T-helper 2 cell treated with Interferon-gamma antibody and Interleukin-4, amounts not matched to agents 5 μg/mL and 100 μg/mL, for 36 hours (primary cell): ENCODE measurements around the gene PDZD2.

Experiments
- DNase-seq: peaks from one replicate; pipeline ENCODE4 v3.0.0; 2021; ENCODE audit warnings: low spot score
- H3K27ac Mint-ChIP-seq: one replicate; pipeline ENCODE4 v1.8.0; 2021; ENCODE audit warnings: mild to moderate bottlenecking, mixed read lengths
- H3K27me3 Mint-ChIP-seq: one replicate; pipeline ENCODE4 v1.8.0; 2021; ENCODE audit warnings: low read depth, mixed read lengths
- H3K36me3 Mint-ChIP-seq: one replicate; pipeline ENCODE4 v1.8.0; 2021; ENCODE audit warnings: low read depth, mixed read lengths
- H3K4me1 Mint-ChIP-seq: one replicate; pipeline ENCODE4 v1.8.0; 2021; ENCODE audit warnings: low read depth, mixed read lengths
- H3K4me3 Mint-ChIP-seq: one replicate; pipeline ENCODE4 v1.8.0; 2022; ENCODE audit warnings: mild to moderate bottlenecking, moderate library complexity, mixed read lengths
- H3K9me3 Mint-ChIP-seq: one replicate; pipeline ENCODE4 v1.8.0; 2021; ENCODE audit warnings: mixed read lengths

The PDZD2 gene

GRCh38 chr5:31832966-31833365 lies 194.0 kb downstream of the PDZD2 start:
- H3K4me3 Mint-ChIP-seq, result no peak overlapping the region
- no peaks in the 10 kb centered on the region for H3K27me3 Mint-ChIP-seq
- H3K27ac Mint-ChIP-seq, result no peak overlapping the region
- H3K4me1 Mint-ChIP-seq, result no peaks in the 10 kb centered on the region
- no peaks in the 10 kb centered on the region for H3K36me3 Mint-ChIP-seq
- DNase-seq, result no peak
- H3K9me3 Mint-ChIP-seq, result no peaks in the 10 kb centered on the region

DNA sequence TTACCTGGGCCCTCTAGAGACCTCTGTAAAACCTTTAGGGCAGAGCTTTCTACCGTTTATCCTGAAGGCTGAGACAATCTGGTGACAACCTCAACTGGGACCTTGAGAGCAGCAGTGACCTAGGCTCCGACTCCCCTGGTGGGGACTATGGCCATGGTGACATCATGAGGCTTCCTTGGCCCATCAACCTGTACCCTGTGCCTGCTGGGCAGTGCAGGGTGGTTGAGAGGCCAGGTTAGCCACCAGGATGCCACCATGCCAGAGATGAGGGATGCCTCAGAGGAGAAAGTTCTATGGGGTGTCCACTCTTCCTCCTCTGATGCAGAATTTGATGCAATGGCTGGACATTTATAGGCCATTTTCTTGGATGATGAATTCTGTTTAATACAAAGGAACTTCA lies 194.8 kb downstream of the PDZD2 start:
- Mint-ChIP-seq H3K4me3 (no peak overlapping the region), H3K36me3 (no peaks in the 10 kb centered on the region), H3K27me3 (no peaks in the 10 kb centered on the region), H3K27ac (no peak overlapping the region), H3K4me1 (no peaks in the 10 kb centered on the region), H3K9me3 (no peaks in the 10 kb centered on the region)
- DNase-seq, result no peak

GRCh38 chr5:31844622-31845345 lies 205.9 kb downstream of the PDZD2 start:
- no peaks in the 10 kb centered on the region for H3K36me3 Mint-ChIP-seq
- no peak overlapping the region for H3K27ac Mint-ChIP-seq
- no peak for DNase-seq
- peaks cover 2% of the 10 kb centered on the region for H3K27me3 Mint-ChIP-seq
- H3K4me3 Mint-ChIP-seq, result no peak overlapping the region
- no peaks in the 10 kb centered on the region for H3K4me1 Mint-ChIP-seq
- H3K9me3 Mint-ChIP-seq, result no peaks in the 10 kb centered on the region

DNA sequence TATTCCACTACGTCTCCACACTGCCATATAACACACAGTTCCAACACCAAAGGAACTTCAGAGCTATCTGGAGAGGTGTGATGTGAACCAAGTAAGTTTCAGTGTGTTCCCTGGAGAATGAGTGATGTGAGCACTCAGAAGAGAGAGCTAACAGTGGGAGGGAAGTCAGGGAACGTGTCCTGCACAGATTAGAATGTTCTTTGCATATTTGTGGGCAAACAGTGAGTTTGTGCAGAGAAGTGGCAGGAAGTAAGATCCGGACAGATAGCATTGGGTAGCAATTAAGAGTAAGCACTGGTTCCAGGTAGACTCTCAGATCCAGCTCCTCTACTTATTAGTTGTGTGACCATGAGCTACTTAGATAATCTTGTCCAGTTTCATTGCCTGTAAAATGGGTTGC lies 206.4 kb downstream of the PDZD2 start:
- Mint-ChIP-seq H3K27me3 (peaks cover 2% of the 10 kb centered on the region), H3K27ac (no peak overlapping the region), H3K9me3 (no peaks in the 10 kb centered on the region), H3K4me1 (no peaks in the 10 kb centered on the region), H3K4me3 (no peak overlapping the region), H3K36me3 (no peaks in the 10 kb centered on the region)
- DNase-seq, result no peak

DNA sequence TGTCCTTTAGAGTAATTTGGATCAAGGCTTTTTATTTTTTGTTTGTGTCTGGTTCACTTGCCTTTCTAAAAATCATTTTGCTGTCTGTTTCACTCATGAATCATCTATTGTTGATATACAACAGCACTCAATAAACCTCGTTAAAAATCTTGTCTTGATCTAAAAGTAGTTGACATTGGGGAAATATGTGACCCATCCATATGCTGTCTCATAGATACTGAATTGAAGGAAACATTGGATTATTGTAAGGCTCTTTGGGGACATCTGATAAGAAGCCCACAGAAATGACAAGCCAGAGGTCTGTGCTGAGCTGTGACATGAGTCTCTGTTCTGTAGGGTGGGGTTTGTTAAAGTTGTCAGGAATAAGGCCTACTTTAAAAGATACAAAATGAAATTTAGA lies 208.0 kb downstream of the PDZD2 start:
- Mint-ChIP-seq H3K4me3 (no peak overlapping the region), H3K36me3 (no peaks in the 10 kb centered on the region), H3K9me3 (no peaks in the 10 kb centered on the region), H3K27ac (no peak overlapping the region), H3K4me1 (no peaks in the 10 kb centered on the region), H3K27me3 (peaks cover 2% of the 10 kb centered on the region)
- no peak for DNase-seq

DNA sequence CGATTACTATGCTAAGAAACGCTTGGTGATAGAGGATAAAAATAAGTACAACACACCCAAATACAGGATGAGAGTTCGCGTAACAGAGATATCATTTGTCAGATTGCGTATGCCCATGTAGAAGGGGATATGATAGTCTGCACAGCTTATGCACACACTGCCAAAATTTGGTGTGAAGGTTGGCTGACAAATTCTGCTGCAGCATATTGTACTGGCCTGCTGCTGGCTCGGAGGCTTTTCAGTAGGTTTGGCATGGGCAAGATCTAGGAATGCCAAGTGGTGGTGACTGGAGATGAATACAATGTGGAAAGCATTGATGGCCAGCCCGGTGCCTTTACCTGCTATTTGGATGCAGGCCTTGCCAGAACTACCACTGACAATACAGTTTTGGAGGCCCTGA lies 208.4 kb downstream of the PDZD2 start:
- Mint-ChIP-seq H3K36me3 (no peaks in the 10 kb centered on the region), H3K4me1 (no peaks in the 10 kb centered on the region), H3K4me3 (no peak overlapping the region), H3K27me3 (peaks cover 1% of the 10 kb centered on the region), H3K9me3 (no peaks in the 10 kb centered on the region), H3K27ac (no peak overlapping the region)
- no peak for DNase-seq

DNA sequence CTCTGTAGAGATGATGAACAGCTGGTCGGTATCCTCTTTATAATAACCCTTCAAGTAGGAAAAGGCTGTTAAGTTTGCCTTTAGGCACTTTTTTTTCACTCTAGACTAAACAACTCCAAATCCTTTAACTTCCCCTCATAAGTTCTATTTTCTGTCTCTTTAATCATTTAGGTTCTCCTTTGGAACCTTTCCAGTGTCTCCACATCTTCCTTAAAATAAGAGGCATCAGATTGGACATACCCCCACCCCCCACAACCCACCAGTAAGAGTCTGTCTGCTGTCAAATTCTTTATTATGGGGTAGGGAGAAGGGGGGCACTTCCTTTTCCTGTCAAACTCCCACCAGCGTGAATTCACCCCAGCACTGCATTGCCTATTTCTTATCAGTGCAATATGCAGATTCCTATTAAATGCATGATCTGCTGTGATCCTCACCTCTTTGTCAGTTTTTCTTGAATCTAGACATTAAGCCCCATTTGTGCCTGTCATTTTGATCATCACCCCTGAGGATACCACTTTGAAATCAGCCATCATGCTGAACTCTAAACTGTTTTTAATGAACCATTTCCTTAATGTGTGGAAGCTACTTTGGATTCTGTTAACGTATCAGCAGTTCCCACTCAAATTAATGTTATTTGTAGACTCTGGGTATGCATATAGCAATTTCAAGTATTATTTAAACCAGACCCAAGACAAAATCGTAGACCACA lies 212.2 kb downstream of the PDZD2 start:
- no peak overlapping the region for H3K27ac Mint-ChIP-seq
- H3K27me3 Mint-ChIP-seq, result peaks cover 26% of the 10 kb centered on the region
- H3K4me3 Mint-ChIP-seq, result no peak overlapping the region
- DNase-seq, result no peak
- H3K4me1 Mint-ChIP-seq, result peaks cover 4% of the 10 kb centered on the region
- no peaks in the 10 kb centered on the region for H3K9me3 Mint-ChIP-seq
- no peaks in the 10 kb centered on the region for H3K36me3 Mint-ChIP-seq

- Mint-ChIP-seq H3K27ac (no peak overlapping the region), H3K9me3 (no peaks in the 10 kb centered on the region), H3K4me3 (no peak overlapping the region), H3K4me1 (peaks cover 4% of the 10 kb centered on the region), H3K36me3 (no peaks in the 10 kb centered on the region), H3K27me3 (peaks cover 37% of the 10 kb centered on the region)
- DNase-seq, result no peak
These were observed 214.6 kb downstream of the PDZD2 start for GRCh38 chr5:31853398-31854135.

DNA sequence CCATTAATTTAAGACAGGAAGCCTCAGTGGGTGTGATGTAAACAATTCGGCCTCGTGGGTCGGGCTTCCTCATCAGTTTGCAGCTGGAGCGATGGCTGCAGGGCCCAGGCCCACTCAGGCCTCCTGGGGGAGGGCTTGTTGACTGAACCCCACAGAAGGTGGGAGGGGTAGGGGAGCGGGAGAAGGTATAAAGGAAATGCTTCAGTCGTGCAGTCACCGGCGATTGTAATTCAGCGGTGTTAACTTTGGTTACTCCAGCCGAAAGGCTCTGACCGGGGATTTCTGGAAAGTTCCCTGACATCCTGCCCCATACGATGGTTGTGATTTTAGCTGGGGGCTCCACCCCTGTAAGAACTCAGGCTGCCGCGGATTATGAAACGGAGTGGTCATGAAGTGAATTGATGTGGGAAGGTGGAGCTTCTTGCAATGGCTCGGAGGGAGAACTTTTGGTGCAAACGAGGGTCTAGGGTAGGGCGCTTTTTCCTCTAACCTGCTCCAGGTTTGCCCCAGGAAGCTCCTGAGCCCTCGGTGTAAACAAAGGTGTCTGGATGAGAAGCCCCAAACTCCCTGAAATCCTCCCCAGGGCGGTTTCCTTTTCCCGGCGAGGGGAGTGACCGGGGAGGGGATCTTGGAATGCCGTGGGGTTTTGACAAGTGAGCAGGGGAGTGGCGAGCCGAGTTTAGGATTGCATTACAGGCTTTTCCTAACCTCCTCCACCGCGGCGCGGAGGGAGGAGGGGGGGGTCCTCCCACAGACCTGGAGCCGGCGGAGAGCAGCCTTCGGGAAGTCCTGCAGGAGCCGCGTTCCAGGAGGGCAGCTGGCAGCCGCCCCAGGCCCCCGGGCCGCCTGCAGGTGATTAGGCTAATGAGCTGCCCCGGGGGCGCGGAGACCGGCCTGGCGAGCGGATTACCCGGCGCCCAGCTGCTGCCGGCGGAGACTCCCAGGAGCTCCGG lies 215.5 kb downstream of the PDZD2 start:
- Mint-ChIP-seq H3K27me3 (peaks cover 37% of the 10 kb centered on the region), H3K4me1 (peaks cover 4% of the 10 kb centered on the region), H3K27ac (no peak overlapping the region), H3K9me3 (peaks cover 8% of the 10 kb centered on the region), H3K4me3 (peak overlapping the region; percentile 67), H3K36me3 (no peaks in the 10 kb centered on the region)
- no peak for DNase-seq

DNA sequence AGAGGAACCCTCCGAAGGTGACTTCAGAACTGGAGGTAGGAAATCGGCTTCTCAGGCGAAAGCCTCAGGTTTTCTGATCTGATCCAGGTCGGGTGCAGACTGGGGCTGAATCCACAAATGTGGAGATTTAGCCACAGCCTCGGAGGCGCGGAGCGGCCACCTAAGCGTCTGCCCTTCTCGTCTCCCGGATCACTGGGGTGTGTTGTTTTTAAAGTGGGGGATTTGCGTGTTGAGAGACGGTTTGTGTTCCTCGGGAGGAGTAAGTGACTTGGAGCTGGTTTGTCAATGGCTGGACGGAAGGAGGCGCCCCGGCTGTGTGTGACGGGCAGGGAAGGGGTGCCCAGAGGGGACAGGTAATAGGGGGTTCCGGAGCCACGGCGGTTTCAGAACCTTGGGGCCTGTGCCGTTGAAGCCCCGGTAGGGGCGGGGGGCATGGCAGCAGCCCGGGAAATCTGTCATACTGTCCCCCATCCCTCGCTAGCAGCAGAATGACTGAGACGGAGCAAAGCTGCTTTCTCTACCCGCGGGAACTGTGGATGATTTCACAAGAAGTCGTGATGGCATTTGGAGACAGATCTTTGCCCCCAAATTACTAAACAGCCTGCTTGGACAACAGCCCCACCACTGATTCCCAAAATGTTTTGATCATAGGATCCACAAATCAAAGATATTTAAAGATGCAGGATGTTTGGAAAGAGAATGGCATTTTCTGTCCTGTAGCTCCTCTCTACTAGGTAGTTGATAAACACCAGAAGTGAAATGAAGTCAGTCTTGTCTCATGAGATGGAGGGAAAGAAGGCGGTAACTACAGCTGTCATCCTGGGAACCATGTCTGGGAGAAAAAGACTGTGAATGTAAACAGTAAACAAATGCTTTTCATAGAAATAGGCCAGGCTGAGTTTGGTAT lies 216.5 kb downstream of the PDZD2 start:
- no peak for DNase-seq
- Mint-ChIP-seq H3K4me3 (peak overlapping the region; percentile 67), H3K36me3 (no peaks in the 10 kb centered on the region), H3K4me1 (peaks cover 4% of the 10 kb centered on the region), H3K27me3 (peaks cover 37% of the 10 kb centered on the region), H3K27ac (no peak overlapping the region), H3K9me3 (peaks cover 13% of the 10 kb centered on the region)

- H3K4me1 Mint-ChIP-seq, result peaks cover 3% of the 10 kb centered on the region
- DNase-seq, result no peak
- no peaks in the 10 kb centered on the region for H3K36me3 Mint-ChIP-seq
- peaks cover 17% of the 10 kb centered on the region for H3K9me3 Mint-ChIP-seq
- peaks cover 29% of the 10 kb centered on the region for H3K27me3 Mint-ChIP-seq
- H3K27ac Mint-ChIP-seq, result no peak overlapping the region
- no peak overlapping the region for H3K4me3 Mint-ChIP-seq
These were observed 220.2 kb downstream of the PDZD2 start for GRCh38 chr5:31859096-31859495.

DNA sequence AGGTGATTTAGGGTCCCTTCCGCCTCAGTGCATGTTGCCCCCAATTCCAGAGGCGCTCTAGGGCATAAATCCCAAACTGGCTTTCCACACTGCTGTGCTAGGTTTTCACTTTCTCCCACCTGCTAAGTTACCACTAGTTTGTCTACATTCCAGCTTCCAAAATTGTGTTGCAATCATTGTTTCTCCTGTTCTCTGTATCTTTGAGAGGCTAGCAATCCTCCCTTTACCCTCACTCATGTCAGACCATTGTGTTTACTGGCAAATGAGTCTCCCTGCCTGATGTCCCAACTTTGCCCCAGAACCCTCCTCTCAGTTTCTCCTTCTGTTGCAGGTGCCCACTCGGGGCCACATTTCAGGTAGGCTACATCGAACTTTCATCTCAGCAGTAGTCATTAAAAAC lies 221.3 kb downstream of the PDZD2 start:
- Mint-ChIP-seq H3K4me1 (no peaks in the 10 kb centered on the region), H3K27me3 (peaks cover 21% of the 10 kb centered on the region), H3K4me3 (no peak overlapping the region), H3K27ac (no peak overlapping the region), H3K9me3 (peaks cover 17% of the 10 kb centered on the region), H3K36me3 (no peaks in the 10 kb centered on the region)
- no peak for DNase-seq
